ENCODE measurements around the gene KRTAP5-6. TPM values are rescaled to one million over a fixed set of nuclear protein-coding genes. Genes with fewer than 3 reads are reported as not detected.
A peak's percentile ranks its signal among the peaks of the same experiment; 100 is the strongest.

The KRTAP5-6 gene
- total and polyA plus RNA-seq, 8 donors, result not detected

GRCh38 chr11:1745701-1746320, 48.8 kb downstream of the KRTAP5-6 start:
- peaks cover 19 to 33% (median 24%) of the 10 kb centered on the region in 4 donors for H3K4me1 ChIP-seq
- H3K9me3 ChIP-seq, result no peaks in the 10 kb centered on the region
- intact Hi-C loops (cut with DNase I; ENCODE audit: low total_unique reads), result no loop called here
- H3K36me3 ChIP-seq, result no peaks in the 10 kb centered on the region
- H3K4me3 ChIP-seq, result no peak overlapping the region
- DNase-seq, result no peak
- peaks cover 6 to 50% (median 29%) of the 10 kb centered on the region in 3 donors for H3K27me3 ChIP-seq
- H3K27ac ChIP-seq, result no peak overlapping the region
- WGBS, 5 donors, result 92 to 95% (median 94%) methylated on average over 14 of the region's 14 CpGs
- TF ChIP-seq EP300 (IDR thresholded peaks at IDR 0.05) (no peak), POLR2A (IDR thresholded peaks at IDR 0.05) (no peak), POLR2AphosphoS5 (IDR thresholded peaks at IDR 0.05) (no peak)
- TF ChIP-seq, protein P1, sequence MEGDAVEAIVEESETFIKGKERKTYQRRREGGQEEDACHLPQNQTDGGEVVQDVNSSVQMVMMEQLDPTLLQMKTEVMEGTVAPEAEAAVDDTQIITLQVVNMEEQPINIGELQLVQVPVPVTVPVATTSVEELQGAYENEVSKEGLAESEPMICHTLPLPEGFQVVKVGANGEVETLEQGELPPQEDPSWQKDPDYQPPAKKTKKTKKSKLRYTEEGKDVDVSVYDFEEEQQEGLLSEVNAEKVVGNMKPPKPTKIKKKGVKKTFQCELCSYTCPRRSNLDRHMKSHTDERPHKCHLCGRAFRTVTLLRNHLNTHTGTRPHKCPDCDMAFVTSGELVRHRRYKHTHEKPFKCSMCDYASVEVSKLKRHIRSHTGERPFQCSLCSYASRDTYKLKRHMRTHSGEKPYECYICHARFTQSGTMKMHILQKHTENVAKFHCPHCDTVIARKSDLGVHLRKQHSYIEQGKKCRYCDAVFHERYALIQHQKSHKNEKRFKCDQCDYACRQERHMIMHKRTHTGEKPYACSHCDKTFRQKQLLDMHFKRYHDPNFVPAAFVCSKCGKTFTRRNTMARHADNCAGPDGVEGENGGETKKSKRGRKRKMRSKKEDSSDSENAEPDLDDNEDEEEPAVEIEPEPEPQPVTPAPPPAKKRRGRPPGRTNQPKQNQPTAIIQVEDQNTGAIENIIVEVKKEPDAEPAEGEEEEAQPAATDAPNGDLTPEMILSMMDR (IDR thresholded peaks at IDR 0.05), result no peak

- 77 to 97% (median 85%) methylated on average over 15 to 22 of the region's 22 CpGs for WGBS, 5 donors
- TF ChIP-seq EP300 (IDR thresholded peaks at IDR 0.05) (no peak), POLR2A (IDR thresholded peaks at IDR 0.05) (no peak), POLR2AphosphoS5 (IDR thresholded peaks at IDR 0.05) (no peak)
- TF ChIP-seq, protein P1 (IDR thresholded peaks at IDR 0.05), result no peak
- no peak overlapping the region for H3K27ac ChIP-seq
- peaks cover 24 to 40% (median 31%) of the 10 kb centered on the region in 4 donors for H3K4me1 ChIP-seq
- intact Hi-C loops (cut with DNase I; ENCODE audit: low total_unique reads), result no loop called here
- DNase-seq, result peak in 1 of 2 donors; percentile 24
- peaks cover 0 to under 1% (median 0%) of the 10 kb centered on the region in 4 donors for H3K36me3 ChIP-seq
- H3K27me3 ChIP-seq, result peaks cover 6 to 44% (median 29%) of the 10 kb centered on the region in 3 donors
- peak overlapping the region in 1 of 4 donors; percentile 3 for H3K4me3 ChIP-seq
- no peaks in the 10 kb centered on the region for H3K9me3 ChIP-seq
Observed at GRCh38 chr11:1746511-1746931, 49.5 kb downstream of the KRTAP5-6 start.

GRCh38 chr11:1746956-1747752, 50.2 kb downstream of the KRTAP5-6 start:
- Histone ChIP-seq H3K4me1 (peaks cover 27 to 46% (median 36%) of the 10 kb centered on the region in 4 donors), H3K9me3 (no peaks in the 10 kb centered on the region), H3K4me3 (peak overlapping the region in 1 of 4 donors; percentile 39), H3K27me3 (peaks cover 6 to 37% (median 23%) of the 10 kb centered on the region in 3 donors), H3K36me3 (peaks cover 2 to 7% (median 4%) of the 10 kb centered on the region in 4 donors), H3K27ac (no peak overlapping the region)
- intact Hi-C loops (cut with DNase I; ENCODE audit: low total_unique reads), result no loop called here
- DNase-seq, result peak in 1 of 2 donors; percentile 1
- TF ChIP-seq EP300 (IDR thresholded peaks at IDR 0.05) (no peak), POLR2A (IDR thresholded peaks at IDR 0.05) (no peak), POLR2AphosphoS5 (IDR thresholded peaks at IDR 0.05) (no peak)
- TF ChIP-seq, protein P1 (IDR thresholded peaks at IDR 0.05), result no peak
- WGBS, 5 donors, result 87 to 92% (median 90%) methylated on average over 14 to 21 of the region's 21 CpGs

Other genes with a start within 250 kb of the KRTAP5-6 start
- gene MOB2, start 210.4 kb upstream of the KRTAP5-6 start, total RNA-seq, result 10 to 100 TPM; 11.3 to 40.6 (median 18.1) TPM
- 10 to 100 TPM; 27.9 to 46.3 (median 37.3) TPM for gene MOB2, start 210.4 kb upstream of the KRTAP5-6 start, polyA plus RNA-seq
- 10 to 100 TPM in 1 of 5 donors, 1 to 10 TPM in 3, under 1 TPM in 1; 0.58 to 31.6 (median 1.5) TPM for gene DUSP8, start 124.9 kb upstream of the KRTAP5-6 start, total RNA-seq
- 1 to 10 TPM; 2.4 to 2.9 (median 2.8) TPM for gene DUSP8, start 124.9 kb upstream of the KRTAP5-6 start, polyA plus RNA-seq
- not detected for gene KRTAP5-1, start 111.9 kb upstream of the KRTAP5-6 start, total RNA-seq
- under 1 TPM in 1 of 3 donors, not detected in 2; 0.50 TPM for gene KRTAP5-1, start 111.9 kb upstream of the KRTAP5-6 start, polyA plus RNA-seq
- not detected for gene KRTAP5-2, start 98.9 kb upstream of the KRTAP5-6 start, total RNA-seq
- gene KRTAP5-2, start 98.9 kb upstream of the KRTAP5-6 start, polyA plus RNA-seq, result not detected
- gene KRTAP5-3, start 88.7 kb upstream of the KRTAP5-6 start, total RNA-seq, result not detected
- gene KRTAP5-3, start 88.7 kb upstream of the KRTAP5-6 start, polyA plus RNA-seq, result not detected
- not detected for gene KRTAP5-4, start 75.1 kb upstream of the KRTAP5-6 start, total RNA-seq
- gene KRTAP5-4, start 75.1 kb upstream of the KRTAP5-6 start, polyA plus RNA-seq, result not detected
- gene KRTAP5-5, start 67.4 kb upstream of the KRTAP5-6 start, total RNA-seq, result not detected
- not detected for gene KRTAP5-5, start 67.4 kb upstream of the KRTAP5-6 start, polyA plus RNA-seq
- under 1 TPM in 1 of 5 donors, not detected in 4; 0.72 TPM for gene IFITM10, start 53.4 kb downstream of the KRTAP5-6 start, total RNA-seq
- 1 to 10 TPM in 1 of 3 donors, under 1 TPM in 2; 0.19 to 1.1 (median 0.95) TPM for gene IFITM10, start 53.4 kb downstream of the KRTAP5-6 start, polyA plus RNA-seq
- gene CTSD, start 66.7 kb downstream of the KRTAP5-6 start, total RNA-seq, result 100 to 1,000 TPM; 115 to 590 (median 210) TPM
- 100 to 1,000 TPM; 173 to 538 (median 529) TPM for gene CTSD, start 66.7 kb downstream of the KRTAP5-6 start, polyA plus RNA-seq
- gene SYT8, start 137.8 kb downstream of the KRTAP5-6 start, total RNA-seq, result 10 to 100 TPM in 1 of 5 donors, 1 to 10 TPM in 1, under 1 TPM in 3; 0.72 to 13.4 (median 0.92) TPM
- 10 to 100 TPM in 1 of 3 donors, 1 to 10 TPM in 2; 1.7 to 77.3 (median 3.7) TPM for gene SYT8, start 137.8 kb downstream of the KRTAP5-6 start, polyA plus RNA-seq
- gene TNNI2, start 141.8 kb downstream of the KRTAP5-6 start, total RNA-seq, result 1 to 10 TPM in 1 of 5 donors, not detected in 4; 7.2 TPM
- 10 to 100 TPM in 2 of 3 donors, under 1 TPM in 1; 0.93 to 23.4 (median 17.0) TPM for gene TNNI2, start 141.8 kb downstream of the KRTAP5-6 start, polyA plus RNA-seq
- 10 to 100 TPM in 4 of 5 donors, 1 to 10 TPM in 1; 9.8 to 78.8 (median 46.8) TPM for gene LSP1, start 155.9 kb downstream of the KRTAP5-6 start, total RNA-seq
- 100 to 1,000 TPM in 2 of 3 donors, 10 to 100 TPM in 1; 29.0 to 239 (median 155) TPM for gene LSP1, start 155.9 kb downstream of the KRTAP5-6 start, polyA plus RNA-seq
- not detected for gene PRR33, start 194.7 kb downstream of the KRTAP5-6 start, total RNA-seq
- under 1 TPM in 1 of 3 donors, not detected in 2; 0.03 TPM for gene PRR33, start 194.7 kb downstream of the KRTAP5-6 start, polyA plus RNA-seq
- gene TNNT3, start 222.5 kb downstream of the KRTAP5-6 start, total RNA-seq, result 1 to 10 TPM in 2 of 5 donors, not detected in 3; 2.3 to 7.2 TPM
- 10 to 100 TPM in 1 of 3 donors, 1 to 10 TPM in 1, under 1 TPM in 1; 0.75 to 14.5 (median 3.1) TPM for gene TNNT3, start 222.5 kb downstream of the KRTAP5-6 start, polyA plus RNA-seq

Measured in stomach (tissue), 9 donors.